Type B pancreatic cell (in vitro differentiated cells): ENCODE measurements around the gene TTC39A. TPM values are rescaled to one million over a fixed set of nuclear protein-coding genes. Genes with fewer than 3 reads are reported as not detected.

Experiments used
- DNase-seq: peaks from one replicate; pipeline ENCODE4 v3.0.0; 2021; ENCODE audit warnings: mixed read lengths; ENCODE audit not compliant: unreplicated experiment; ENCODE audit errors: extremely low spot score
- H3K27ac Mint-ChIP-seq: 2 replicates; pipeline ENCODE4 v1.8.0; 2021; ENCODE audit warnings: mild to moderate bottlenecking, mixed read lengths
- H3K27me3 Mint-ChIP-seq: 2 replicates; pipeline ENCODE4 v1.8.0; 2021; ENCODE audit warnings: mixed read lengths
- H3K36me3 Mint-ChIP-seq: 2 replicates; pipeline ENCODE4 v1.8.0; 2021; ENCODE audit warnings: mixed read lengths
- H3K4me1 Mint-ChIP-seq: one replicate; pipeline ENCODE4 v1.8.0; 2021; ENCODE audit warnings: mixed read lengths; ENCODE audit not compliant: unreplicated experiment
- H3K4me3 Mint-ChIP-seq: 2 replicates; pipeline ENCODE4 v1.8.0; 2021; ENCODE audit warnings: mild to moderate bottlenecking, mixed read lengths
- H3K9me3 Mint-ChIP-seq: 2 replicates; pipeline ENCODE4 v1.8.0; 2021; ENCODE audit warnings: mixed read lengths
- total RNA-seq: library from RNA; stranded (reverse); gene quantifications from 2 replicates; pipeline ENCODE4 v1.2.1, GENCODE V29; 2021; ENCODE audit warnings: low replicate concordance
- TF ChIP-seq, protein P1 (sequence below): fragments of 200-600 bp; sonication (generic); conservative IDR thresholded peaks from 2 replicates; pipeline ENCODE4 v1.5.0; 2021; ENCODE audit warnings: antibody characterized with exemption, mild to moderate bottlenecking

The TTC39A gene
- total RNA-seq, 1 donor from 2014 or later: 16.3 TPM

DNA sequence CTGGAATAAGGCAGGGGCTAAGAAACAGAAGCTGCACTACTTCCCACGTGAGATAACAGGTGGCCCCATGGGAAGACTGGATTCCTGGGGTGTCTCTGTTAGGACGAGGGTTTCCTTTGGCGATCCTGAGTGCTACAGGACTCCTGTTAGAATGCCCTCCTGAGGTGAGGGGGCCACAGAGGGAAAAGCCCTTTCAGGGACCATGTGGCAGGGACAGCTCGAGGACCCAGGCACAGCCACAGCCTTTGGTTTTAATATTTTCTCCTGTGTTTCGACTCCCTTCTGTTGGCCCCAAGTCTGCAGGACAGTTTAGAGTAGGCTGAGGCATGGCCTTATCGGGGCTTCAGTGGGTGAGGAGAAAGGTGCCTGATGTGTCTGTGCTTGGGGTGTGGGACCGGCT is 12.6 kb downstream of the TTC39A start:
- H3K27ac Mint-ChIP-seq: no peak overlapping the region
- H3K4me1 Mint-ChIP-seq: peaks cover 27% of the 10 kb centered on the region
- no peaks in the 10 kb centered on the region for H3K36me3 Mint-ChIP-seq
- H3K27me3 Mint-ChIP-seq: no peaks in the 10 kb centered on the region
- no peak for DNase-seq
- no peak overlapping the region for H3K4me3 Mint-ChIP-seq
- TF ChIP-seq, protein P1, sequence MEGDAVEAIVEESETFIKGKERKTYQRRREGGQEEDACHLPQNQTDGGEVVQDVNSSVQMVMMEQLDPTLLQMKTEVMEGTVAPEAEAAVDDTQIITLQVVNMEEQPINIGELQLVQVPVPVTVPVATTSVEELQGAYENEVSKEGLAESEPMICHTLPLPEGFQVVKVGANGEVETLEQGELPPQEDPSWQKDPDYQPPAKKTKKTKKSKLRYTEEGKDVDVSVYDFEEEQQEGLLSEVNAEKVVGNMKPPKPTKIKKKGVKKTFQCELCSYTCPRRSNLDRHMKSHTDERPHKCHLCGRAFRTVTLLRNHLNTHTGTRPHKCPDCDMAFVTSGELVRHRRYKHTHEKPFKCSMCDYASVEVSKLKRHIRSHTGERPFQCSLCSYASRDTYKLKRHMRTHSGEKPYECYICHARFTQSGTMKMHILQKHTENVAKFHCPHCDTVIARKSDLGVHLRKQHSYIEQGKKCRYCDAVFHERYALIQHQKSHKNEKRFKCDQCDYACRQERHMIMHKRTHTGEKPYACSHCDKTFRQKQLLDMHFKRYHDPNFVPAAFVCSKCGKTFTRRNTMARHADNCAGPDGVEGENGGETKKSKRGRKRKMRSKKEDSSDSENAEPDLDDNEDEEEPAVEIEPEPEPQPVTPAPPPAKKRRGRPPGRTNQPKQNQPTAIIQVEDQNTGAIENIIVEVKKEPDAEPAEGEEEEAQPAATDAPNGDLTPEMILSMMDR: no peak
- no peaks in the 10 kb centered on the region for H3K9me3 Mint-ChIP-seq

DNA sequence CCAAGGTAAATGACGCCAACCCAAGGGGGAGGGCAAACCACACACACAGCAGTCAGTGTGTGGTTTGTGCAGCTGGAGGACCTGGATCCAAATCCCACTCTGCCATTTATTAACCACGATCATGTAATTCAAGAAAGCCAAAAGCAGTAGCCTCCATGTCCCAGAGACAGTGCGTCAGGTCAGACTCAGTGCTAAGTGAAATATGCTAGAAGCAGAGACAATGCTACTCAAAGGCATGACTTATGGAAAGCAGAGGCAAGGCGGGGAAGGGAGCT is 13.6 kb downstream of the TTC39A start:
- Mint-ChIP-seq H3K27ac (no peak overlapping the region), H3K27me3 (no peaks in the 10 kb centered on the region), H3K36me3 (no peaks in the 10 kb centered on the region), H3K4me1 (peaks cover 27% of the 10 kb centered on the region), H3K4me3 (no peak overlapping the region), H3K9me3 (no peaks in the 10 kb centered on the region)
- DNase-seq: no peak
- TF ChIP-seq, protein P1: no peak

DNA sequence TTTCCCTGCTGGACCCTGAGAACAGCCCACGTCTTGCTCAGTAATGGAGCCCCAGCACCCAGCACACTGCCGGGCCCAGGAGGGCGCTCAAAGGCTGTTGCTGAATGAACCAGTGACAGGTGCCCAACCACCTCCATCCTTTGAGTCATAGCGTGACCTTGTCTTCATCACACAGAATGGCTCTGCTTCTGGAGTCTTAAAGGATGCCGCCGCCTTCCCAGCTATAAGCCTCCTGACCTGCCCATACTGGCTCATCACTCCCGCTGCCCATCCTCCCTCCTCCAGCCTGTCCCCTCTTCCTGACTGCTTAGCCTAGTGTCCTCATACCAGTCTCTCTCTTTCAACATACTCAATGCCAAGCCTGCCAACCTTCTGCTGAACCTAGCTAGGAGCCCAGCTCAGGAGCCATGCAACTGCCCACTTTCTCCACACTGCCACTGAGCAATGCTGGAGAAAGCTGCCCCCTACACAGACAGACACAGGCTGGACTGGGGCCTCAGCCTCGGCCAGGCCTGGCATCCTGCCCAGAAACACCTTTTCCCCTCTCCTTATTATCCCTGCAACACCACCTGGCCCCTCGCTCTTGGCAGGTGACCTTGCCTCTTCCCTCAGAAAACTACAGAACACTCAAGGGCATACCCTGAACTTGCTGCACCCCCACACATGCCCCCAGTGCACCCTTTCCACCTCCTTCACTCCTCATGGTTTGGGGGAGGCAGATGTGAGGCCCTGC is 14.1 kb downstream of the TTC39A start:
- Mint-ChIP-seq H3K9me3 (no peaks in the 10 kb centered on the region), H3K4me3 (no peak overlapping the region), H3K27ac (peak overlapping the region; percentile 42), H3K36me3 (no peaks in the 10 kb centered on the region), H3K27me3 (no peaks in the 10 kb centered on the region), H3K4me1 (peaks cover 27% of the 10 kb centered on the region)
- TF ChIP-seq, protein P1: no peak
- no peak for DNase-seq

DNA sequence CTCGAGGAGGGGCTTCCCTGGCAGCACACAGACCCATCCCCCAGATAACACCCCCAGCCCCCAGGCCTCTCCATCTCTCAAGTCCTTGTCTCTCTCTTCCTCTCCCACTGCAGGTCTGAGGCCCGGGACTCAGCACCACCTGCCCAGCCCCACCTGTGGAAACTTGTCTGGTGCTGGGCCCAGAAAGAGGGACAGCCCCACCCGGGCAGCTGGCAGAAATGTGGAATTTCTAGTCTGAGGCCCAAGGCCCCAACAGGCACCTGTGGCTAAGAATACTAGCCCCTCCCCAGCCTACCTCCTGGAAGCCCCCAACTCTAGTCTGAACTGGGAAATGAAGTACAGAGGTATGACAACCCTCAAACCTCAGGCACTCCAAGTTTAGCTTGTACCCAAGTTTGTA is 15.4 kb downstream of the TTC39A start:
- Mint-ChIP-seq H3K27ac (peak overlapping the region; percentile 86), H3K27me3 (no peaks in the 10 kb centered on the region), H3K4me1 (peaks cover 33% of the 10 kb centered on the region), H3K9me3 (no peaks in the 10 kb centered on the region), H3K36me3 (no peaks in the 10 kb centered on the region), H3K4me3 (peak overlapping the region; percentile 67)
- TF ChIP-seq, protein P1: no peak
- DNase-seq: no peak

DNA sequence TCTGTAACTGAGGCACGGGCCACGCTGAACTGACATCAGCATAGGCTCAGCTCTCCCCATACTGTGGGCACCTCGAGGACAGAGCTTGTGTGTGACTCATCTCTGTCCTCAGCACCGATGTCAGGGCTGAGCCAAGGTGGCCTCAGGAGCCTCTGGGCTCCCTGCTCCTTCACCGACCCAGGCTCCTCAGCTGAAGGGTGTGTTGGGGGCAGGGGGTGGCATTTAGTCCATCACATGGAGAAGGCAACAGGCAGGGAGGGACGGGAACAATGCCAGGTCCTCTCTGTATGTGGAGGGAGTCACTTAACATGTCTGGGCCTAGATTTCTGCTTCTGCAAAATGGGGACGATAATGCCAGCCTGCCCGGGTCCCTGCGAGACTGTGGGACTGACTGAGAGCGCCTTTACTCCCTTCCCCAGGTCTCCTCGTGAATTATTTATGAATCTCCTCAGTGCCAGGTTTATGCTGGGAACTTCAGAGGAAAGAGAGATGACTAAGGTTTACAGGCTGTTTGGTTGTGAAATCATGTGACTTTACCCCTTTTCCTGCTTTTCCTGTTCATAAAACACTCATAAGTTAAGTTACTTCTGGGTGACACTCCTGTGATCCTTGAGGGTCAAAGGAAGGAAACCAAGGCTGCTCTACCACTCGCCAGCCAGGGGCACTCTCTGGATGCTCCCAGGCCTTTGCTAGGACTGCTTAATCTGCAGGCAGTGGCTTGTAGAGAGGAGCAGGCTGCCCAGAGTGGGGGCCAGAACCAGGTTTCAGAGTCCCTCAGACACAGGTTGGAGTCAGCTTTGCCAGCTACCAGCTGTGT is 16.2 kb downstream of the TTC39A start:
- H3K27me3 Mint-ChIP-seq: no peaks in the 10 kb centered on the region

More for the DNA sequence above, 16.2 kb downstream of the TTC39A start:
- TF ChIP-seq, protein P1: no peak
- DNase-seq: no peak
- Mint-ChIP-seq H3K36me3 (no peaks in the 10 kb centered on the region), H3K4me3 (peak overlapping the region; percentile 64), H3K27ac (peak overlapping the region; percentile 83), H3K9me3 (no peaks in the 10 kb centered on the region), H3K4me1 (peaks cover 33% of the 10 kb centered on the region)
